Hematopoietic multipotent progenitor cell (in vitro differentiated cells): ENCODE results near the gene PPBP. TPM values are rescaled to one million over a fixed set of nuclear protein-coding genes. Genes with fewer than 3 reads are reported as not detected.
"Not testable (repeated sequence)": the region's sequence is repeated elsewhere in the genome, so short reads cannot be mapped to it uniquely, and the experiment has no call there.

ENCODE experiments used
- DNase-seq, 3 donors: peaks; one replicate each; pipeline ENCODE4 v3.0.0-alpha.2; 2011 to 2015; ENCODE audit warnings: low read depth in 2 of 3, low spot score in 2 of 3
- total RNA-seq: library from RNA; depleted of rRNA; stranded (reverse); fragments of >200 nt; gene quantifications from one replicate; pipeline ENCODE4 v1.2.3, GENCODE V29; 2012

The PPBP gene
- total RNA-seq, 1 donor, result 17.8 TPM

- DNase-seq, result peak in 2 of 3 donors; percentile 39 to 62
These were observed 10.3 kb upstream of the PPBP start, which contains the start of gene CXCL5 for GRCh38 chr4:73998040-73999011. TSS of gene CXCL5 (minus strand) at chr4:73998677. CDS start at chr4:73998581, 96 bp downstream.

GRCh38 chr4:73992050-73992449 is 4.1 kb upstream of the PPBP start:
- no peak for DNase-seq

GRCh38 chr4:73991742-73992000 is 3.7 kb upstream of the PPBP start:
- DNase-seq, result peak in 1 of 3 donors; percentile 42

GRCh38 chr4:73990988-73991741 is 3.2 kb upstream of the PPBP start:
- DNase-seq, result no peak

- DNase-seq, result no peak
These were observed 1.9 kb upstream of the PPBP start for GRCh38 chr4:73989928-73990327.

- DNase-seq, result no peak
These were observed 1.0 kb upstream of the PPBP start for GRCh38 chr4:73989031-73989430.

- no peak for DNase-seq
These were observed 2.5 kb downstream of the PPBP start for GRCh38 chr4:73985528-73985852.

- DNase-seq, result no peak
These were observed 3.1 kb downstream of the PPBP start for GRCh38 chr4:73984736-73985527.

GRCh38 chr4:73981175-73981574 is 6.8 kb downstream of the PPBP start:
- DNase-seq, result not testable (repeated sequence)

GRCh38 chr4:73979407-73979957 is 8.5 kb downstream of the PPBP start:
- no peak for DNase-seq

- peak in 1 of 3 donors; percentile 47 for DNase-seq
These were observed 9.1 kb downstream of the PPBP start for GRCh38 chr4:73978886-73979285.

GRCh38 chr4:73976716-73977115 is 11.3 kb downstream of the PPBP start:
- DNase-seq, result no peak

GRCh38 chr4:73976217-73976616 is 11.8 kb downstream of the PPBP start:
- no peak for DNase-seq

- no peak for DNase-seq
These were observed 13.6 kb downstream of the PPBP start for GRCh38 chr4:73974352-73974751.

GRCh38 chr4:73970945-73971344 is 17.0 kb downstream of the PPBP start:
- peak in 1 of 3 donors; percentile 5 for DNase-seq

GRCh38 chr4:73970011-73970410 is 18.0 kb downstream of the PPBP start:
- no peak for DNase-seq

GRCh38 chr4:73967866-73968265 is 20.1 kb downstream of the PPBP start:
- no peak for DNase-seq

GRCh38 chr4:73964862-73965611 is 23.0 kb downstream of the PPBP start:
- no peak for DNase-seq

GRCh38 chr4:73962724-73963123 is 25.3 kb downstream of the PPBP start:
- no peak for DNase-seq

- not testable (repeated sequence) for DNase-seq
These were observed 28.9 kb downstream of the PPBP start for GRCh38 chr4:73959041-73959440.
